HG03354 (cell line): Measurements from ENCODE around the gene PLEKHG1.
A peak's percentile ranks its signal among the peaks of the same experiment; 100 is the strongest.

Experiments used
- ATAC-seq: cut with Tn5 transposase; IDR thresholded peaks from one replicate; pipeline ENCODE4 v1.9.1; 2021; ENCODE audit warnings: mild to moderate bottlenecking; ENCODE audit not compliant: unreplicated experiment, poor library complexity, severe bottlenecking

PLEKHG1 gene

DNA sequence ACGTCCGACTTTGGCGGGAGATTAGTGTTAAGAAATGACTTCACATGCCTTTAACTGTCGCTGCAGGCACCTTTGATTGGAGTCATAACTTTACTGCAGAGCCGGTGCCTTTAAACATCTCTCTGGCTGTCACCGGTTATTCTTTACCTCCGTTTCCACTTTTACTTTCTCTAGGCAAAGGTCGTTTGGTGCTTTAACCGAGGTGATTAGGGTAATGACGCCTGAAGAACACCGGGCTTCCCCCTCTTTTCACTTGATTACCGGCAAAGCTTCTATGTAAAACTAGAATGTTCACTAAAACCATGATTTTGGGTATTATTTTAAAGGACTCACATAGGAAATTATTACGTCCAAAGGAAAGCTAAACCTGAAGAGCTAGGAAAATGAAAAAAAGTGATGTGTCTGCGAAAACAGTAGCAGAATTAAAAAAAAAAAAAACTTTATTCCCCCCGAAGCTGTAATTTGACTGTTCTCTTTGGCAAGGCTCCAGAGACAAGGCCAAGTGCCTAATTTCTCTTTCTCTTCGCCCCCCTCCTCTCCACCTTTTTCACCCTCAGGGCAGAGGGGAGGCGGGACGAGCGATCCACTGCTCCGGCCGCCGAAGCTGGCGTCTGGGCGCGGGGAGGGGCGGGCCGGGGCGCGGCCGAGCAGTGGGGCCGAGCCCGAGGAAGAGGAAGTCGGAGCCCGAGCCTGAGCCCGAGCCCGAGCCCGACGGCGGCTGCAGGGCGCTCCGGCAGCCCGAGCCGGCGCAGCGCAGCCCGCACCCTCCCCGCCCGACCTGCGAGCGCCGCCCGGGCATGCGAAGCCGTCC lies at the start of gene PLEKHG1:
Gene PLEKHG1, plus strand, starts transcription at position 687 of the 811 bp plus-strand sequence. CDS start 133,797 bp downstream, outside the sequence.
- ATAC-seq, result peak; percentile 77

DNA sequence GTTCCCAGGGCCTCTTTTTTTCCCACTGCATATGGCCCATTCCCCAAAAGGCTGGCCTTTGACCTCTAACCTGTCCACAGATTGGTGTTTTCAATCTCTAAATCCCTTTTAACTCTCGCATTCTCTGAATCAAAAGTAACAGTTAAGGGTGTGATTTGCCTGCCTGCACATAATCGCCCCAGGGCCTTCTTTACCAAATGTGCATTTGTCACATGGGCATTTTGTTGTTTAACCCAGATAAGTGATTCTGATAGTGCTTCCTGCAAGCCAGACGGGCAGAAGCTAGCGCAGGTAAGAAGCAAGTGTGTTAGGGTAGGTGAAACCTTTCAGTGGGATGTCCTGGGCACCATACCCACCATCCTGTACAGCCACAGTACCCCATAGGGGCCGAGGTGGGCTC lies 49.4 kb upstream of the PLEKHG1 start:
- ATAC-seq, result no peak

DNA sequence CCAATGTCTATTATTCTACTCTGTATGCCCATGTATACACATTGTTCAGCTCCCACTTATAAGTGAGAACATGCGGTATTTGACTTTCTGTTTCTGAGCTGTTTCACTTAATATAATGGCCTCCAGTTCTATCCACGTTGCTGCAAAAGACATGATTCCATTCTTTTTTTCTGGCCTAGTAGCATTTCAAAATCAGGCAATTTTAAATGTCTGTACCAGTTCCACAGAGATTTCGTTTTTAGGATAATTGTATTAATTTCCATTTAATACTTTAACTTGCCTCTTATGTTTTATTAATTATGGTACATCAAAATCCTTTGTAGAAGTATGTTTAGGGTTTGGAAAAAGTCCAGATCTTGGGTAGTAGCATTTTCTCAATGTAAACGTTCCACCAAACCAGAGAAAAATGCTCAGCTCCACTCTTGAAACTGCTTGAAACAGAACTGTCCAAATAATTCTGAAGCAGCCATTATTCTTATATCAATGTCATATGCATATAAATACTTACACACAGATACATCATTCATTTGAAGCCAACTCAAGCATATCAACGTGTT lies 42.6 kb upstream of the PLEKHG1 start:
- no peak for ATAC-seq

DNA sequence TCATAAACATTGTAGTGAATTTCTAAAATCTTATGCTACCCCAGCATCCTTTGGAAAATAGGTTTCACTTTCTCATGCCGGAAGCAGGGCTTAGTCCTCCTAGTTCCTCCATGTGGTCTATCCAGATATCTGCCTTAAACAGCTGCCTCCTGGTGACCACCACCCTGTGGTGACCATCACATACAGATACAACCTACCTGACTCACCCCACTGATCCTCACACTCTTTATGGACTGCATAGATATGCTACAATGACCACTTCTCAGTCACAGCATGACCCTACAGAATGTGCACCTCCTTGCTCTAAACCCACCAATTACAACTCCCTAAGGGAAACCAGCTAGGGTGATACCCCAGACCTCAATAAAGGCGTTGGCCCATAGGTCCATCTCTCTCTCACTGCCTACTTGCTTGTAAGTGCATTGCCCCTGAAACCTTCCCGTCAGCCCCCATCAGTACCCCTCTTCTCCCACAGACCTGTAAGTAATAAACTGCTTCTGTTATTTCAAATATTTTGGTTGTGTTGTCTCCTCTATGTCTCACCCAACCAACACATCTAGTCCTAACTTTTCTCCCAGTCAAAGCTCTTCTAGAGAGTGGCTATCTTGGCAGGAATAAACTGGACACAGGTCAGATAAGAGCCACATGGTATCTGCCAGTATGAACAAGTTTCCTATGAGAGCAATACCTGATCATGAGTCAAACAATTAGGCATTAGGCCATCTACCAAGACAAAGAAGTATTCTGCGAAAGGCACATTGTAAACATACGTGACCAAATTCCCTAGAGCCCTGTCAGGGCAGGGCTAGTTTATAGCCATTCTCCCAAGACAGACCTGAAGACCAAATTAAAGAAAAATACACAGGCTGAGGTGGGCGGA lies 39.4 kb upstream of the PLEKHG1 start:
- ATAC-seq, result no peak

DNA sequence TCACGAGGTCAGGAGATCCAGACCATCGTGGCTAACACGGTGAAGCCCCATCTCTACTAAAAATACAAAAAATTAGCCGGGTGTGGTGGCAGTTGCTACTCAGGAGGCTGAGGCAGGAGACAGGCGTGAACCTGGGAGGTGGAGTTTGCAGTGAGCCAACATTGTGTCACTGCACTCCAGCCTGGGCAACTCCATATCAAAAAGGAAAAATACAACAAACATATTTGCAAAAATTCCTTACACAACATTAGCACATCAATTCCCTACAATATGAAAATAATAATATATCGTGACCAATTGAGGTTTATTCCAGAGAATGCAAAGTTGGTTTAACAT lies 38.8 kb upstream of the PLEKHG1 start:
- ATAC-seq, result no peak

DNA sequence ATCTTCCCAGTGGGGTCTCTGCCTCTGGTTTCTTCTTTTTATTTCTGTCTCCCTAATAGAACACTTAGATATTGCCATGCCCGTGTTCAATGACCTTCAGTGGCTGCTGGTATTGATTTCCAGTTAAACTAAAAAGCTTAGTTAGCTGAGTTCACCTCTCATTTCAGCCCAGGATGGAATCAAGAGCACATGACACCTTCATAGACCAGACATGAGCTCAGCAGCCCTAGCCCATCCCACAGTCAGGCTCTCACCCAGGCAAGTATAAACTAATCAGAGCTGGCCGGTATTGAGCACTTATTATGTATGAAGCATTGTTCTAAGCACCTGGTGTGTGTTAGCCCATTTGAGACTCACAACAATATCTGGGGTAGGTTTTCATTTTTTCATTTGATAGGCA lies 33.7 kb upstream of the PLEKHG1 start:
- no peak for ATAC-seq

DNA sequence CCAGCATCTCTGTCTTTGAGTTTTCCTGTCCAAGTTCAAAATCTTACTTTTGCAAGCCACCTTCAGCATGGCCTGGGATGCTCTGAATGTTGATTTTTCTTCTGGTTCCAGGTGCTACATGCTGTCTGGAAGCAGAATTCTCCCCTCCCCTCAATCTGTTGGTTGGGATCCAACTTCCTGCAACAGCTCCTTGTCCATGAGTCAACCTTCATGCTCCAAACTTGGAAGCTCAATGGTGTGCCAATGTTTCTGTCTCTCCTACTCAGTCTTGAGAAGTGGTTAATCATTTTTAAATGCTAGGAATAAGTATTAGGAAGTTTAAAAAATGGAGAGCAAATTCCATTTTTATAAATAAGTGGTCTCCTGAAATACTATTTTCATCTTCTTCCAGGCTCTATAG lies 33.2 kb upstream of the PLEKHG1 start:
- ATAC-seq, result no peak

DNA sequence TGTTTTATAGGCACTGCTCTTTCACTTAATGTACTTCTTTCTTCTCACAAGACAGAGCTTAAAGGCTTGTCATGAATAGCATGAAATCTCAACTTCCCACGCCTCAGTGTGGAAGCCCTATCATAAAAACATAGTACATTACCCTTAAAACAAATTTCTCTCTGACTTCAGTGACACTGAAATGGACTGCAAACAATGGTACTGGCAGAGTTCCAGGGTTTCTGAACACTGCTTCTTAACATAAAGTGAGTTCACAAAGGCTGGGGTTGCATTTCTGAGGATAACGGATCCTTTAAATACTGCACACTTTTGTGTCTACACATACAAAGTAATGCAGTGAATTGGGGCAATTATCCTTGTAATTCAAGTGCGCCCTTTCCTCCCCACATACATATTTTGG lies 32.3 kb upstream of the PLEKHG1 start:
- no peak for ATAC-seq

DNA sequence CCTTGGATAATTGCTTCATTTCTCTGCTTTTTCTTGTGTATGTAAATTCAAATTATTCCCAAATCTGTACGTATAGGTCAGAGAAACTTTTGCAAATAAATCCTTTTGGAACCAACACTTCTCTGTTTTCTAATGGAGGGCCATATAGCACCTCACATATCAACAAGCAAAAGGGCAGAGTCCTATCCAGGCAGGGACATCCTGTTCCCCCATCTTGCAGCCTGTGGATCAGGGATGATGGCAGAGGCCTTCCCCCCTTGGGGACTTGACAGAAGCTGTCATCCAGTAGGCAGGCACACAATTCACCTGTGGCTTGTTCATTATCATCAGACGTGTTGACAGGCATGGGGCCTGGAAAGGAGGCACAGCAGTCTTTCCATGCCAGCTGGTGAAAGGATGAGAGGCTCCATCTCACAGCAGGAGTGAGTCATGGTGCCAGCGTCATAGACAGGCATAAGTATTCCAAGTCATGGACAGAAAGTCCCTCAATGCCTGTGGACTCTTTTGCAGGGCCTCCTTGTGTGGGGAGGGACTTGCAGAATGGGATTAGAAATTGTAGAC lies 31.8 kb upstream of the PLEKHG1 start:
- no peak for ATAC-seq

DNA sequence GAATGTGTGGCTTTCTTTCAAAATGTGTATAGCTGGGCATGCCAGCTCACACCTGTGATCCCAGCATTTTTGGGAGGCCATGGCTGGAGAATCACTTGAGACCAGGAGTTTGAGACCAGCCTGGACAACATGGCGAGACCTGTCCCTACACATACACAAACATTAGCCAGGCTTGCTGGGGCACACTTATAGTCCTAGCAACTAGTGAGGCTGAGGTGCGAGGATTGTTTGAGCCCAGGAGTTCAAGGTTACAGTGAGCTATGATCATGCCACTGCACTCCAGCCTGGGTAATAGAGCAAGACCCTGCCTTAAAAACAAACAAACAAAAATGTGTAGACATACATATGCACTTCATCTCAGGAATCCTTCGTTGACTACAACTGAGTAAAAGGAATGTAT lies 31.1 kb upstream of the PLEKHG1 start:
- ATAC-seq, result no peak

DNA sequence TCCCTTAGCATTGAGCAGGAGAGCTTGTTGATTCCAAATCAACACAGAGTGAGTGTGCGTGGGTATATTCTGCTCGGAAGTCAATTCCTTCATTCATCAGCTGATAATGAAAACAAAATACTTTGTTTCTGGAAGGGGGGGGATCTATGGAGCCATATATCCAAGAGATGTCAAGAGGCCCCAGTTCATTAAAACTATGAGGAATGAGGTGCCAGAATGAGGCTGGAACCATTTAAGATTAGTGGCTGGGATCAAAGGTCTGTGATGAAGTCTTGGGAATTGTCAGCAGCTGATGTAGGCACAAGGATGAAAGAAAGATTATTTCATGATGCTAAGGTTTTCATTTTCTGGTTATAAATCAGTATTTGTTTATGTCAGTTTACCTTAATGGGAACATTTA lies 30.5 kb upstream of the PLEKHG1 start:
- no peak for ATAC-seq

DNA sequence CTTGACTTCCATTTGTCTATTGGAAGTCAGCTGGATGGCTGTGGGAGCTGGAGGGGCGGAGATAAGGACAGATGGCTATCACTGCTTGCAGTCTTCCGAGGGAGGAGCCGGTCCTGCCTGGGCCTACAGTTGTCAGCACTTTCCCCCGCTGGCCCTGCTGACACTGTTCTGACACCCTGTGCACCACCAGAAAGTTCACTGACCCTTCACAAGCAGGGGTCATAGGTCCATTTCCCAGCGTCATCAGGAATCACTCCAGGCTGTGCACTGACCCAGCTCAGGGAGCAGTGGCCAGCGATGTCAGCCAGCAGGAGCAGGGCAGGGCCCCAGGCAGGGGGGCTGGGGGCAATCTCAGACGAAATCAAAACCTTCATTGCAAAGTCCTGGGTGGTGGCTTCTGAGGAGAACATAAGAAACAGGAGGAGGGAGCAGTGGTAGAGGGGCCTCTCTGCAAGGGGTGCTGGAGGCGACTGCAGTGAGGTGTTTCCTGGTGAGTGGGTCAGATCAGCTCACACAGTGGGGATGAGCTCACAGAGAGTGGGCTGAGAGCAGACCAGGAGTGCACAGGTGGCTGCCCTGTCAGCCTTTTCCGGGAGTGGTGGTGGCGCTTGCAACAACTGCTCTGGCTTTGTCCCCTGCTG lies 26.5 kb upstream of the PLEKHG1 start:
- no peak for ATAC-seq

DNA sequence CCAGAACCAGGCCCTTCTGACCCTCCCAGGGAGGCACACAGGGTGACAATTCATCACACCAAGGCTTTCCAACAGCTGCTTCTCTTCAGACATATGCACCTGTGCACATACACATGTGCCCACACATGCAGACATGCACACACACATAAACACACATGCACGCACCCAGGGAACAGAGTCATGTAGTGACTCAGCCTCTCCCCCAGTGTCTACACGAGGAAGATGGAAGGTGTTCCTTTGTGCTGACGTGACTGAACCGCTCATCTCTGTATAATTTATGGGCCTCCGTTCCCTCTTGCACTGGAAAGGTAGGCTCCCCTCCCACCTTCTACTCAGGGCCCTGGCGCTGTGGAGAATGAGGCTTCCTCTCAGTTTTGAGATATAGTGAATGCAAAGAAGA lies 23.8 kb upstream of the PLEKHG1 start:
- ATAC-seq, result no peak

DNA sequence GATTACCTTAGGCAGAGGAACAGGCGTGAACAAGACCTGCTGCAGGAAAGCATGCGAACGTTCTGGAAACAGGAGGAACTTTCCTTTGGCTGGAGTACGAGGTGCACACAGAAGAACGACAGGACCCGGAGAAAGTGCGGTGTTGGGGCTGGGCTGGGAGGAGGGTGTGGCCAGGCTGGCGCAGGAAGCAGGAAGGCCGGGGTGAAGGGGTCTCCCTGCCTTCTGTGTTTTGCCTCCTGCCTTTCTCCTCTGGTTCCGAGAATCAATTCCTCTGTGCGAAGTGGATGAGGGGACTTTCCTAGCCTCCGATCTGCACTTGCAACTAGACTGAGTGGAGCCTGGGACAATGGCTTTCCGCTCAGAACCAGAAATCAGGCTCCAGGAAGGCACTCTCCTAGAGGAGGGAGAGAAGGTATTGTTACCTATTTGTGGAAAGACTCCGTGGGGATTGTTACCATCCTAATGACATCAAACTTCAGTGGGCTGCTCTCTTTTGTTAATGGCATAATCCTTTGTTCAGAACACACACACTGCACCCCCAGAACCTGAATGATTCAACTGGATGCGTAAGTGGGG lies 22.9 kb upstream of the PLEKHG1 start:
- ATAC-seq, result no peak

DNA sequence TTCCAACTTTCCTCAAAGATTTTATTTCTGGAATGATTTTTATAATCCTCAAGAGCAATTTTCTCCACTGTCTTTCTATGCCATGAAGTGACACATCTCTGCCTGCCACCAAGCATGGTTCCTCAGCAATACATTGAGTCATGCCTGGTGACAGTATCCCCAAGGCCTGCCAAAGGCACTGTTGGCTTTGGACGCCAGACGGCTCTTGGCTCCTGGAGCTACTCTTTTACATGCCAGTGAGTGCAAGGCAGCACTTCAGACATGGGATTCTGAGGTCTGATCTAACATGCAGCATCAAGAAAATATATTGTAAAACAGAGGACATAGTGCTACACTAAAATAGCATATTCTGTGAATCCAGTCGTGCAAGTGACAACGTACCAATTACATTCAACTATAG lies 20.1 kb upstream of the PLEKHG1 start:
- no peak for ATAC-seq

DNA sequence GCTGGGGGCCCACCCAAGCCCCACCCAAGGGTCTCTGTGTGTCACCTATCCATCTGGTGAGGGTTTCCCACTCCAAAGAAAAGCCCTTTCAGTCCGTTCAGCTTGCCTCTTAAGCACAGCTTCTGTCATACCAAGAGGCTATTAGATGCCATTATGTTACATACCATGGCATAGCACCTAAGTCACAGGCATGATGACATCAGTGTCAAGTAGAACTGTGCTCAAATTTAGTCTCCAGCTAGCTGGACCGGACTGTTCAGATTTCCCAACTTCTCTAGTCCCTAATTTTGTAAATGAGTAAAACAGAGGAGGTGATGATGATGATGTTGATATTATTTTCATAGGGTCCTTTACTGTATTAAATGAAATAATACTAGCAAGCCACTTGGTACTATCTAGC lies 19.2 kb upstream of the PLEKHG1 start:
- no peak for ATAC-seq

DNA sequence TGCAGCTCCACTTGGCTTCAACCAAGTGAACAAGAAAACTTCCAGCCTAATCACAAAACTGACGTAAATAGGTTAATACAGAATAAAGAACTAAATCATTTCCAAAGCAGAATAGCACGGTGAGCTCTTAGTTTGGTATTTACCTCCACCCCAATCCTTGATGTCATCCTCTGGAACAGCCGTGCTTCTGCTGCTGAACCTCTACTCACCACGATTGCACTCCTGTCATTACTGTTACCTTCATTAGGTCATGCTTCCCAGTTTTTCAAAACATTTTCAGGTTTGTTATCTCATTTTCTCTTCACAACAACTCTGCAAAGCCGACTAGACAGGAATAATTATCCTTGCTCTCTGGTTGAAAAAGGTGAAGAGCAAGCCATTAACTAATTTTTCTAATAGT lies 15.6 kb upstream of the PLEKHG1 start:
- no peak for ATAC-seq

DNA sequence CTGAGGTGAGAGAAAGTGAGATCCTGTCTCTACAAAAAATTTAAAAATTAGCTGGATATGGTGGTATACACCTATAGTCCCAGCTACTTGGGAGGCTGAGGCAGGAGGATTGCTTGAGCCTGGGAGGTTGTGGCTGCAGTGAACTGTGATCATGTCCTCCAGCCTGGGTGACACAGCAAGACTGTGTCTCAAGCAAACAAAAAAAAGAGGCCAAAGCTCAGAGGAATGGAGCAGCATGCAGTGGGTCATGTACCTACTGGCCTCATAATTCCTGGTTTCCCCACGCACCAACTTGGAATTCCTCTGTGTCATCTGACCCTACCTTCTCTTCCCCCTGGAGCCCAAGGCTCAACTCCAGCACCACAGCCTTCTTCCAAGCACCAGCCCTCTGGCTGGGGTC lies 15.1 kb upstream of the PLEKHG1 start:
- ATAC-seq, result no peak

DNA sequence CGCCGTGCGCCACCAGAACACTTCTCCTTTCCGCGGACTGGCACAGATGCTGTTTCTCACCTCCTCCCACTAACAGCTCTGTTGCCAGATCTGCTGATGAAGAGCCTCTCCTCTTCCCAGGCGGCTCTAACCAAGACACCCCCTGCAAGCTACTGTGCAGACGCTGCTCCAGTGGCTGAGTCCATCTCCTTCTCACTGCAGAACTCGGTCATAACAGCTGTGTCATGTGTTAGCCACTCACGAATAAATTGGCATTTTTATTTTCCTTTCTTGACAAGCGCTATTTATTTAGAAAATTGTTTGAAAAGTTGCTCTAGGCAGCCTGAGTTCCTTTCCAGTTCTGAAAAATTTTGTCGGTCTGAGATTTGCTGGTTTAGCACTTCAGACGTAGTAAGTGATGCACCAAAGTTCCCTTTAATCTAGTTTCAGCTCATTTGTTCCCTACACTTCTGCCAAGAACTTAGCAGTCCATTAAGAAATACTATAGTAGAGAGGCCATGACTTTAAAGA lies 12.8 kb upstream of the PLEKHG1 start:
- no peak for ATAC-seq

DNA sequence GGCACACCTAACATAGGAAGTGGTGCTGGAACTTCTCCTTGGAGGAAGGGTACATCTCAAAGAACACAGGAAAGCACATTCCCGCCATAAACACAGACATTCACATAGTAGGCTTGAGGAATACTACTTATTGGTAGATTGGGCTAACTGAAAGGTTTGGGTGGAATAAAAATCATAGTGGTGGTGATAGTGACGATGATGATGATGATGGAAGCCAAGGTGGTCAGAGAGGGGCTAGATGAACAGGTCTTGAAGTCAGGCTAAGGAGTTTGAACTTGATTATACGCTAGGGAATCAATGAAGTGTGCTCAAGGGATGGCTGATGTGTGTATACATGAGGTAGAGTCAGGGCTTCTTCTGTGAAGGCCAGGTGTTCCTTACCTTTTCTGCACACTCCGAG lies 12.0 kb upstream of the PLEKHG1 start:
- no peak for ATAC-seq
